Medulla oblongata (tissue), 1 donor: Measurements from ENCODE around the gene ARHGEF12.
A peak's percentile ranks its signal among the peaks of the same experiment; 100 is the strongest.
"Not testable (repeated sequence)": the region's sequence is repeated elsewhere in the genome, so short reads cannot be mapped to it uniquely, and the experiment has no call there.

ENCODE experiments used
- DNase-seq: peaks from one replicate; pipeline ENCODE4 v3.0.0-alpha.2; 2015; ENCODE audit errors: extremely low spot score

ARHGEF12 gene

DNA sequence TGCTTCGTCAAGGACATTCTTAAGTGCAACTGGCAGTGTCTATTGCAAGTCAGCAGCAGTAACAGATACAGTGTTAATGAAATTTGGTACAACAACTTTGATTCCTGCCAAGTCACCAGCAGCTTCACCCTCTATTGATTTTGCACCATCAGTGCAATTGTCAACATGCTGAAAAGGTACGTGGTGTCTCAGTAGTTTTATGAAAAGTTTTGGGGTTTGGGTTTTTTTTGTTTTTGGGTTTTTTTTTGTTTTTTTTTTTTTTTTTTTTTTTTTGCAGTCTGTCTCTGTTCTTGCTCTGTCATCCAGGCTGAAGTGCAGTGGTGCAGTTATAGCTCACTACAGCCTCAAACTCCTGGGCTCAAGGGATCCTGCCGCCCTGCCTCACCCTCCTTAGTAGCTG lies 156.3 kb downstream of the ARHGEF12 start:
- no peak for DNase-seq

DNA sequence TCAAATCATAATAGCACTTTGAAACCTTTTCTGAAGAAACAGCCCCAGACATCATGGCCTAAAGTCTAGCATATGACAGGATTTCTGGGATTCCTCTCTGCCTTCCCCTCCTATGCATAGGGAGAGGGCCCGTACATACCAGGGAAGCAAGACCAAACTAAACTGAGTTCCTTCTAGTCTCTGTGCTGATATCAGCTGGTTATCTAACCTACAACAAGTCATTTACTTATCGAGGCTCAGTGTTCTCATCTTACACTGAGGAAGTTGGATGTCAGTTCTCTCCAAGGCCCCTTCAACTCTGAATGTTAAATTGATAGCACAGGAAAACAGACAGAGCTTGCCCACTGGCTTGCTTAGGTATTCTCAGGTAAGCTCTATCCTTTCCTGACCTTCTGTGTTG lies 158.4 kb downstream of the ARHGEF12 start:
- no peak for DNase-seq

DNA sequence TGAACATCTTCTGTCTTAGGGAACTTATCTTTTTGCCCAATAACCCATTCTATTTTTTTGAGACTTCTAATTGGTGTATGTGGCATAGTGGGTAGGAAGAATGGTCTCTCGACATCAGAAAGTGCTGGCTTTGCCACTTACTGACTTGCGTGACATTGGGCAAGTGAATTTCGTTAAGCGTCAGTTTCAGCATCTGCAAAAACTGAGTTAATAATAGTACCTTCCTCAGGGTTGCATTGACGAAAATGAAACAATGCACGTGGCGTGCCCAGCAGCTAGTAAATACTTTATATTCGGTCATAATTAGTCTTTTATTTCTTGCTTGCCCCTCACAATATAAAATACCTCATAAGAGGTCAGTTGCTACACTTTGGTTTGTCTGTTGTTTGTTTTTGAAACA lies 162.9 kb downstream of the ARHGEF12 start:
- no peak for DNase-seq

DNA sequence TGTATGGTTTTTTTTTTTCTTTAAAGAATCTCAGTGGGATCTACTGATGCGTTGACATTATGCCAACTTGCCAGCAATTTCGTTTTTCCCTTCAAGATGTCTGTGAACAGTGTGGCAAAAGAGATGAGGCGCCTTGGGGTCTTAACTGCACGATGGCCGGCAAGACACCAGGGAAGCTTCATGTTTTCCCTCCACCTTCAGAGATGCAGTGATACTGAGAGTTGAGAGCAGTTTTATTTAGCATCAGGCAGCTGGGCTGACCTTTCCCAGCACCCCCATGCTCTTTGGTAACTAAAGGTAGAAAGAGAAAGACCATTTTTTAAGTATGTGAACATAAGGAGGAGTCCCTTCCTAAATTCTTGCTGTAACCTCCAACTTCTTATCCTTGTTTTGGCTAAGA lies 163.6 kb downstream of the ARHGEF12 start:
- no peak for DNase-seq

DNA sequence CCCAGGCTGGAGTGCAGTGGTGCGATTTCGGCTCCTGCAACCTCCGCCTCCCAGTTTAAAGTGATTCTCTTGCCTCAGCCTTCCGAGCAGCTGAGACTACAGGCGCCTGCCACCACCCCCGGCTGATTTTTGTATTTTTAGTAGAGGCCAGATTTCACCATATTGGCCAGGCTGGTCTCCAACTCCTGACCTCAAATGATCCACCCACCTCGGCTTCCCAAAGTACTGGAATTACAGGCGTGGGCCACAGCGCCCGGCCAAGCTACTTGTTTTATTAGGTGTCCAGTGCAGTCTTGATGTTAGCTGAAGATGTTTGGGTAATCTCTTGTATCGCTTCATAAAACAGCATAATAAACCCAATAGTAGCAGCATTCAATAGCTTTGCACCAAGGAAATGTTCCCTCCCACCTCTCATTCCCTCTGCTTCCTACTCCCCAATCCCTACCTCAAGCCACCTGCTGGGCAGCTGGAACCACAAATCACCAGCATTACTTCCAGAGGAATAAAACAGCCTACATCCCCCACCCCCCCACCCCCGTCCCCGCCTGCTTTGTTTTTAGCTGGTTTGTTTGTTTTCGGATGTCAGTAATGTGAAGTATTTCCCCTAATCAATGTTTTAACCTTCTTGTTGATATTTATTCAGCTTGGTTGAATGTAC lies 164.3 kb downstream of the ARHGEF12 start:
- DNase-seq: no peak

DNA sequence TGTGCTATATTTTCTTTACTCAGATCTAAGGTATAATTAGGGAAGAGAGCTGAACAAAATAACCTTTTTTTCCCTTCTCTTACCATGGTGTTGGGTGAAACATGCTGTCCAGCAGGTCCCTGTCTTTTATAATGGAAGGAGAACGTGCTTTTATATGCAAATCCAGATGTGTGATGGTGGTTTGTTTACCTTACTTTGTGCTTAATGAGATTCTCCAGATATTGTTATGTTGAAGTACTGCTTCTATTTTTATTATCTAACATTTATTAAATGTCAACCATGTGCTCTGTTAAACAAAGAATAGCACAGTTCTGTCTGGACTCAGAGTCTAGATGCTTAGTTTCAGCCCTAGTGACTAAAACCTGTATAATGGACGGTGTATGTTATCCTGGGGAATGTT lies 165.2 kb downstream of the ARHGEF12 start:
- DNase-seq: no peak

DNA sequence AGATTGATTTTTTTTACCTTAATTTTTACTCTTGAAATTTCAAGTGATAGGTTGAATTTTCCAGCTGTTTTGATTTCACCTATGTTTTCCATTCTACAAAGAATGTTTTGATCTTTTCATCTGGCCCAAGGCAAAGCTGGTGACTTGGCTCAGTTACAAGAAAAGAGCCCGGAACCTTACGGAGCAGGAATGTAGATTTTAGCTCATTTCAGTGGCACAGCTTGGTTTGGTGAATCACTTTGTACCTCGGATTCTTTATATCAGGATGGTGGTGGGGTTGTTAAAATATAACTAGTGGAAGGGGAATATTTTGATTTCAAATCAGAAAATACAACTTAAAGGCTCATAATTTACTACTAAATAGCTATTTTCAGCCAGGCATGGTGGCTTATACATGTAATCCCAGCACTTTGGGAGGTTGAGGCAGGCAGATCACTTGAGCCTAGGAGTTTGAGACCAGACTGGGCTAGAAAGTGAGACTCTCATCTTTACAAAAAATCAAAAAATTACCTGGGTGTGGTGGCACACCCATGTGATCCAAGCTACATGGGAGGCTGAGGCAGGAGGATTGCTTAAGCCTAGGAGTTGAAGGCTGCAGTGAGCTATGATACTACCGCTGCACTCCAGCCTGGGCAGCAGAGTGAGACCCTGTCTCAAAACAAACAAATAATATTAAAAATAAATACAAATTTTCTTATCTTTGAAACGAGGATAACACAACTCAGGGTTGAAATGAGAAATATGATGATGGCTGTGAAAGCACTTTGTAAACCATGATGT lies 166.0 kb downstream of the ARHGEF12 start:
- DNase-seq: no peak

DNA sequence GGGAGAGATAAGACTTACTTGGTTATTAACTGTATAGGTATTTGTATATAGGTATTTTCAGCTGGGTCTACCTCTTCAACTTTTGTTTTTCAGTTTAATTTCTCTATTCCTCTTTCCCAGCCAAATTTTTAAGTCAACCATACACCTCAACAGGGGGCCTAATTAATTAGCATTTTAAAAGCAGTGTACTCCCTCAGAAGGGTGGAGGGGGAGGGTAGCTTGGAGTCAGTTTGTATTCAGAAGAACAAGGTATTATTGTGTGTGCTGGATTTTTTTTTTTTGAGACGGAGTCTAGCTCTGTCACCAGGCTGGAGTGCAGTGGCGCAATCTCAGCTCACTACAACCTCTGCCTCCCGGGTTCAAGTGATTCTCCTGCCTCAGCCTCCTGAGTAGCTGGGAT lies 167.3 kb downstream of the ARHGEF12 start:
- DNase-seq: not testable (repeated sequence)

DNA sequence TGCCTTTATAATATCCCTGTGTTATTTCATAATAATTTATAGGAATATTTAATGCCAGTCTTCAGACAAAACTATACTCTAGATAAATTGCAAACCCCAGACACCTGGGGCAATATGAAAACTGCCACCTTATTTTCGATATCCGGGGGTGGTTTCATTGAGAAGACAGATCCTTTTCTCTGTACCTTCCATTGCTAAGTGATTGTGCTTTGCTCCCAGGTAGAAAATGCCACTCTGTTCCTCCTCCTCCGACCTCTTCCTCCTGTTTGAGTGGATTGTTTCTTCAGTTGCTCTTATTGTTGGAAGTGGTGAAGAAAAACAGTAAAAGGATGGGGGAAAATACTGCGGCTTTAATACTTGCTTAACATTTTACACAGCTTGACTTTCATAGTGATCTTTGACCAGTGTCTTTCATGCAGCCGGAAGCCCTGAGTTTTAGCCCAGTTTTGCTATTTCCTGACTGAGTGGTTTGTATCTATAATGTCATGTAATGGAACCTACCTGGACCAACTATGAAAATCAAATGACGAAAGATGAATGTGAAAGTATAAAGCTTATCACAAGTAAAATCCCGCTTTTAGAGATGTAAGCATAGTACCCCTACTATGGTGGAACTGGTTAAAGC lies 169.7 kb downstream of the ARHGEF12 start:
- no peak for DNase-seq

DNA sequence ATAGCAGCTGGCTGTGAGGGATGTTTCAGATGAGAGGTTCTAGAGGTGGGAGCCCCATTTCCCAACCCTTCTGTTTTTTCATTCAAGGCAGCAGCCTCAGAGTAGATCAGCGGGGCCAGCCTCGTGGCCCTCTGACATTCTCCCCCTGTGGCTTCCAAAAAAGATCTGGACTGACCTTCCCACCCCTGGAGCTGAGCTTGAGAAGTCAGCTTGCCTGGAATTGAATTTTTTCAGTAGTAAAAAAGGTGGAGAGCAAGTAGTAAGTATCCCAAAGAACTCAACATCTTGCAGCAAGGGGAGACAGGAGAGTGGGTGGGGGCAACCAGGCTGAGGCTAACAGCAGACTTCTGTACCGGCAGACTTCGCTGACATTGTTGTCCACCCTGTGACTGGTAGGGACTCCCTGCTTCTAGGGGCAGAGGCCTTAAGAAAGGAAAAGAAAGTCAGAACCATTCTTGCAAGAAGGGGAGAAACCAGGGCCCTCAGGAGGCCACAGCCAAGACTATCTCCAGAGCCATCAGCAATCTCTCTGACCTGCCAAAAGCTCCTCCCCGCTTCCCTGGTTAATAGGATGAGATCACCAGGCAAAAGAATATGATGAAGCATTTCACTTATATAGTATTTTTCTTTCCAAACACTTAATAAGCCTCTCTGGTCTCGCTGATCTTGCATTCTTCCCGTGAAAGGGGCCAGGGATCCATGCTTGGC lies 173.3 kb downstream of the ARHGEF12 start:
- no peak for DNase-seq

DNA sequence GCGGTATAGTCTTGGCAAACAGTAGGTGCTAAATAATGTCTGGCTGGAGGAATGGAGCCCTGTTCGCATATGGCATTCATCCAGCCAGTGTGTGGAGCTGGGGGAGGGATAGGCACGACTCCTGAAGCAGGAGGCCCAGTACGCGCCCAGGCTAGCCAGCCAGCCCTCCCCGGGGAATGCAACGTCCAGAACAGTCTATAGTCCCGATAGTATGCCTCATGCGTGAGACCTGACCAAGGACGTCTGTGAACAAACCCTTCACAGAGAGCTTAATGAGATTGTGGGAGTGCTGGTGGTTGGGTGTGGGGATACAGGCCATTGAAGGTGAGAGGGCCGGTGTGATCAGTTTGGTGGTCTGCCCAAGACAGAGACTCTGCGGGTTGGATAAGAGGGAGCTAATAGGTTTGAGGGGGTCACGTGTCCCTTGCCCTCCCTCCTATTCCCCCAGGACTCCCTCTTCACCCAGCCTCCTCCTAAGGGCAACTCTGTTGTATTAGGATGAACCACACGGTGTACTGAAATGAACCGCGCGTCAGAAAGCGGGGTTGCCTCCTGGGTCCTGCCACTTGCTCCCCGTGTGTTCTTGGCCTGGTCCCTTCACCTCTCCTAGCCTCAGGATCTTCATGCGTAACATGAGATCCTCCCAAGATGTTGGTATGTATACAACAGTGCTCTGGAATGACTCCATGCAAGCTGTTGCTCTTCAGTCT lies 174.3 kb downstream of the ARHGEF12 start:
- DNase-seq: no peak

DNA sequence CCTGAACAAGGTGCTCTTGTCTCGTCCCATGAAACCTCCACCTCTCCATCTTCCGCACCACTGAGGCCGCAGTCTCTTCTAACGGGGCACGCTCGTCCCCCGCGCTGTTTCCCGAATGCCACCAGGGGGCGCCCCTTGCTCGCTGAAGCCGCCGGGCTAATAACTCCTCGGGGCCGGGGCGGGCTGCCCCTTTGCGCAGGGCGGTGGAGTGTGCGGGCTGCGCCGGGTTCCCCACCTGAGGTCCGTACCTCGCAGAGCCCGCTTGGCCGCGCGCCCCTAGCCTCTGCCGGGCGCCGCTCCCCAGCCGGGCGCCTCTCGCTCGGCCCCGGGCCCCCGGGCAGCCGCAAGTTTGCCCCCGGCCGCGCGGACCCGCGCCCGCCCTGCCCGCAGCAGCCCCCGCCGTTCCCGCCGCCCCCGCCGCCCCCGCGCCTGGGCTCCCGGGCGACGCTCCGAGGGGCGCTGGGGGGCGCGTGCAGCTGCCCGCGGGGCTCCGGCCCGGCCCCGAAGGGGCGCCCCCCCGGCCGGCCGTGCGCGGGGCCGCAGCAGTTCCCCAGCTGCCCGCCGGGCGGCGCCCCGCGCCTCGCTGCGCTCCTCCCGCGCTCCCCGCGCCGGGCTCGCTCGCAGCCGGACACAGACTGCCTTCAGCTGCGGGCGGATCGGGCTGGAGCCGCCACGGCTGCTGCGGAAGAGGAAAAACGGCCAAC lies 175.1 kb downstream of the ARHGEF12 start, which contains the start of gene GRIK4:
Gene GRIK4 (plus strand): TSS at position 633 of the 704 bp plus-strand sequence. CDS start 148,571 bp downstream, outside the sequence.
- peak; percentile 89 for DNase-seq

DNA sequence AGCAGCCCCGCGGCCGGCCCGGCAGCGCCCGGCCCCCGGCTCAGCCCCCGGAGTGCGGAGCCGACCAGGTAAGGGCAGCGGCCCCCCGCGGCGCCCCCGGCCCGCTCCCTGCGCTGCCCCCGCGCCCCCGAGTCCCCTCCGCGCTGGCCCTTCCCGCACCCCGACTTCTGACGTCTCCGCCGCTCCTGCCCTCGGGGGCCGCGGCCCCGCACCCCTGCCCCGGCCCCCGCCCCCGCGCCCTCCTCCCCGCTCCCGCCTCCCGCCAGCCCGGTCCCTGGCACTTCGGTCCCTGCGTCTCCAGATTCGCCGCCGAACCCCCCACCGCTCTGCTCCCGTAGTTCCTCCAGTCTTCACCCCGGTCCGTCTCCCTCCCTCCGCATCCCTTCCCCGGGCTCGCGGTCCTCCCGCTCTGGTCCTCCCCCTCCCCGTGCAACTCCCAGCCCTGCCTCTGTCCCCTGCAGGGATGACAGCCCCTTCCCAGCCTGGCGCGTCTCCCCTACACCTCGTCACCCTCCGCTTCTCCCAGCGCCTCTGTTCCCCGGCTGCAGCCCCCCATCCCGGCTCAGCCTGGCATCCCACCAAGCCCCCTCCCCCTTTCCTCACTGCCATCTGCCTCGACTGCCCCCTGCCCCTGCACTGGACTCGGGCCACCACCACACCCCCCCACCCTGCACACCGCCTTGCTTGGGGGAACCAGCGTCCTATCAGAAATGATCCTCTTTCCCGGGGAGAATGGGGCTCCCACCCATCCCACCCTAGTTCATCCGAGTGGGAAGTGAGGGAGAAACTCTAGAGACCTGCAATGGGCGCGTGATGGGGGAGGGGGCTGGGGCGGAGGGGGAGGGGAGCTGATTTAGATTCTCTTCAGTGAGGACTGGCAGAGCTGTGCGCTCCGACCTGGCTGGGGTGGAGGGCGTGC lies 175.9 kb downstream of the ARHGEF12 start:
- no peak for DNase-seq

DNA sequence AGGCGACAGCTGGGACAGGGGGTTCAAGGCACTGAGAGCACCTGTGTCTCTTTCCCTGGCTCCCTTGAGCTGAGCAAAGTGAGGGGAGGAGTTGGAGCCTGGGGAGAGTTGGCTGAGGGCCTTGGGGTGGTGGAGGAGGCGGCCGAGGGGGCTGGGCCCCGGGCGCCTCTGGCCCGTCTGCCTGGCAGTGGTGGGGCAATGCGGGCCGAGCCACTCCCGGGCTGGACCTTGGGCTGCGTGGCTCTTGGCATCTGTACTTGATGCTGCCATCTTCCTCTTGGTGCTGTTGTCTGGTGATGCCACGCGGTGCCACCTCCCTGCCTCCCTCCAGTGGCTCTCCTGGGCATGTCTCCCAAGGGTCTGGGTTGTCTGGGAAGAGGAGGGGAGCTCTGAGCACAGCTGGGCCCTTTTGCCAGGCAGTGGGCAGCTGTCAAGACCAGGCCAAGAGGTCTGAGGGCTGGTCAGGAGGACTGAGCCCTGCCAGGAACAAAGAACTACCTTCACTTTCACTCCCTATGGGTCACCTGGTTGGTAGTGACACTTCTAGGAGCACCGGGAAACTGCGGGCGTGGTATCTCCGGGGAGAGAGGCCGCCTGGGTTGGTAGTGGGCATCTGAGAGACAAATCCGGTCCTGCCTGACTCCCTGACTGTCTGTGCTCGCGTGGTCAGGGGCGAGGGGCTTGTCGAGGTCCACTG lies 176.7 kb downstream of the ARHGEF12 start:
- DNase-seq: peak; percentile 21

DNA sequence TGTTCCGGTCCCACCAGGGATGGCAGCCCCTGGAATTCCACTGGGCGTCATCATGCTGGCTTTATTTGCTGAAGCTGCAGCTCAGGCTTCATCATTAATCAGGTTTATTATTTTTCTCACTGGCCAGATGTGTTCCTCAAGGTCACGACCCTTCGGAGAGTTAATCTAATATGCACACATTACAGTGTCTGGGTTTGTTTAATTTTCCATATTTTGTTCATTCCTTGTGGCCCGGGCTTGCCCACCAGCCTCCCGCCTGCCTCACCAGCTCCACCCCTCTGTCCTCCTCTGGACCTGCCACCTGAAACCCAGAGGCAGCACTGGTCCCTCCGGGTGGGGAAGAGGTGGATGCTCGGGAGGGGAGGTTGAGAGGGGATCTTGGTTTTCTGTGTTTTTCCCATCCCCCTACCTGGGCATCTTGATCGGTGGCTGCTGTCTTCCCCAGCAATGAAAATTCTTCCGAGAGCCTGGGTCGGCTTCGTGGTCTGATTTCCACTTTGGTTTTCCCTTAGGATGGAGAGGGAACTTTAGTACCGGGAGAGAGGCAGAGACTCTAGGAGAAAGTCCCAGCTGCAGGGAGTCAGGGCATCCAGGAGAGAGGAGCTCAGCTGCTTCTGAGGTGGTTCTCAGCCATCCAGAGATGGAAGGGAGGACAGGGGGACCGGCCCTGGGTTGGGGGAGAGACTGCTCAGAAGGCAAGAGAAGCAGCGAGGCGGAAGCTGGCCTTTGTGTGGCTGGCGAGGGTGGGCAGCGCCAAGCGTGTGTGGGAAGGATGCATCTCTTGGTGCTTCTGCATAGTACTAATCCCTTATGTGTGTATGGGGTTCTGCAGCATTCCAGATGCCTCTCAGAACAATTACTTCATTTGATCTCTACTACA lies 177.5 kb downstream of the ARHGEF12 start:
- DNase-seq: no peak

DNA sequence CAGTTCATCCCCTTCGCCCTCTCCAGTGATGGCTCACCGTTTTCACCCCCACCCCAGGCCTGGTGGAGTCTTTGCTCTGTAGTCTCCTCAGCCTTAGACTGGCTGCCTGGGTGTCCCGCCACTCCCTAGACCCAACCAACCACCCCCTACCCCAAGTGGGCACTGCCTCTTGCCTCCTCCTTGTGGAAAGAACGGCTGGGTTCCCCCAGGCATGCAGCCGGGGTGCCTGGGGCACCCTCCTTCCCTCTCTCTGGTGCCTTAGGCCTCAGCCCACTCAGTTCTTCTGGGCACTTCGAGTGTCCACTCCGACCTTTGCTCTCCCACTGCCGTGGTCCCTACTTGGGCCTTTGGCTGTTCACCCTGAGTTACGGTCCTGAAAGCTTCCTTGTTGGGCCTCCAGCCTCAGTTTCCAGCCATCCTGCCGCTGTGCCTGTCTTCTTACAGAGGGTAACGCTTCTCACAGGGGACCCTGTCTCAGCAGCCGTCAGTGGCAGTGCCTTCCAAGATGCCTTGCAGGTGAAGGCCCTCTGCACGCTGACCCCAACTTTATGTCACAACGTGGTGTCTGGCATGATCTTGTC lies 178.4 kb downstream of the ARHGEF12 start:
- DNase-seq: no peak

DNA sequence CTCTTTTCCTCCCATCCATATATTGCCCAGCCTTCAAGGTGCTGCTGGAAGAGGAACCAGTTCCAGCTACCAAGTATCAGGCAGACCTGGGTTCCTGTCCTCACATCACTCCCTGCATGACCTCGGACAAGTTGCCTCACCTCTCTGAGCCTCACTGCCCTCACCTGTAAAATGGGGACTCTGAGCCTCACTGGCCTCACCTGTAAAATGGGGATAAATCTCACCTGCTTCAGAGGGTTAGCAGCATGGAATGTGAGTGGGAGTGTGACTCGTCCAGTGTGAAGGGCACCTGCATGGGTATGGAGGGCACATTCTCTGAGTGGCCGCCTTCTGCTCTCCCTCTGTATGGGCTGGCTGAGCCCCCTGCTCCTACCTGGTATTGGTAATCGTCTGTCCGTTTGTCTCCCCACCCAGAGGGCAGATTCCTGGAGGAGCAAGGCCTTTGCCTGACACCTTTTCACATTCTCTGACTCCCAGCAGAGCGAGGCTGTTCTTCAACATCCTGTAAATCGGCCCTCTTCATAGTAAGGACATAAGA lies 179.0 kb downstream of the ARHGEF12 start:
- no peak for DNase-seq
